ENCODE data around the gene LRRC36.

GRCh38 chr16:67302076-67302475 lies 24.5 kb upstream of the LRRC36 start:
- TF ChIP-seq EZH2 (IDR thresholded peaks at IDR 0.05; ENCODE audit: low read length) = no peak
- TF ChIP-seq, protein P1, sequence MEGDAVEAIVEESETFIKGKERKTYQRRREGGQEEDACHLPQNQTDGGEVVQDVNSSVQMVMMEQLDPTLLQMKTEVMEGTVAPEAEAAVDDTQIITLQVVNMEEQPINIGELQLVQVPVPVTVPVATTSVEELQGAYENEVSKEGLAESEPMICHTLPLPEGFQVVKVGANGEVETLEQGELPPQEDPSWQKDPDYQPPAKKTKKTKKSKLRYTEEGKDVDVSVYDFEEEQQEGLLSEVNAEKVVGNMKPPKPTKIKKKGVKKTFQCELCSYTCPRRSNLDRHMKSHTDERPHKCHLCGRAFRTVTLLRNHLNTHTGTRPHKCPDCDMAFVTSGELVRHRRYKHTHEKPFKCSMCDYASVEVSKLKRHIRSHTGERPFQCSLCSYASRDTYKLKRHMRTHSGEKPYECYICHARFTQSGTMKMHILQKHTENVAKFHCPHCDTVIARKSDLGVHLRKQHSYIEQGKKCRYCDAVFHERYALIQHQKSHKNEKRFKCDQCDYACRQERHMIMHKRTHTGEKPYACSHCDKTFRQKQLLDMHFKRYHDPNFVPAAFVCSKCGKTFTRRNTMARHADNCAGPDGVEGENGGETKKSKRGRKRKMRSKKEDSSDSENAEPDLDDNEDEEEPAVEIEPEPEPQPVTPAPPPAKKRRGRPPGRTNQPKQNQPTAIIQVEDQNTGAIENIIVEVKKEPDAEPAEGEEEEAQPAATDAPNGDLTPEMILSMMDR (optimal IDR thresholded peaks at IDR 0.05 in 1 of 3, IDR thresholded peaks at IDR 0.05 in 1 of 3, conservative IDR thresholded peaks at IDR 0.05 in 1 of 3; ENCODE audit: extremely low read depth in 1 of 3, insufficient read depth in 2 of 3, low read length in 3 of 3) = no peak

Measured in keratinocyte (primary cell).